HG02885 (cell line): ENCODE measurements around the gene TTLL8.
"Not testable (repeated sequence)": the region's sequence is repeated elsewhere in the genome, so short reads cannot be mapped to it uniquely, and the experiment has no call there.

Experiments used
- ATAC-seq: cut with Tn5 transposase; IDR thresholded peaks from one replicate; pipeline ENCODE4 v1.9.1; 2021; ENCODE audit warnings: mild to moderate bottlenecking; ENCODE audit not compliant: unreplicated experiment, poor library complexity

The TTLL8 gene

DNA sequence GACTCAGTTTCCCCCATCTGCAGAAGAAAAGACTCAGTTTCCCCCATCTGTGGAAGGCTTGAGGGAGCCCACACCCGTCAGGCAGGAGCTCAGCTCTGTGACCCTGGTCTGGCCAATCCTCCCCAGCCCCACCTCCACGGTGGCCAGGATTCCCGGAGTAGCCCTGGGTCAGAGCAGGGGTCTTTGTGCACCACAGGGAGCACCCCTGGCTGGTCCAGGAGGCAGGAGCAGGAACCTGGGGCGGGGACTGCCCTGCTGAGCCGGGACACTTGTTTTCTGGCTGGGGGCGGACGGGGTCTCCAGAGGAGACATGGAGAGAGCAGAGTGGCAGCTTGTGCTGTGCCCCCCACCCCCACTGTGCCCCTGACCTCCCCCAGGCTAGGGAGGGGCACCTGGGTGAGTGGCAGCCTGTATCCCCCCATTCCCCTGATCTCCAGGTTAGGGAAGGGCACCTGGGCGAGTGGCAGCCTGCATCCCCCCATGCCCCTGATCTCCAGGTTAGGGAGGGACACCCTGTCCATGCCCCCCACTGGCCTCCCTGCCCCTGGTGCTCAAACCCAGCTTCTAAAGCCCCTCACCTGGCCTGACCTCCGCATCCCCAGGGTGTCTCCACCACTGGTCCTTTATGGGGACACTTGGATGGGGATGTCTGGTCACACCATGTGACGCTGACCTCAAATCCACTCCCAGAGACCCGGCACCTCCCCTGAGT lies 64.3 kb downstream of the TTLL8 start:
- ATAC-seq = no peak

DNA sequence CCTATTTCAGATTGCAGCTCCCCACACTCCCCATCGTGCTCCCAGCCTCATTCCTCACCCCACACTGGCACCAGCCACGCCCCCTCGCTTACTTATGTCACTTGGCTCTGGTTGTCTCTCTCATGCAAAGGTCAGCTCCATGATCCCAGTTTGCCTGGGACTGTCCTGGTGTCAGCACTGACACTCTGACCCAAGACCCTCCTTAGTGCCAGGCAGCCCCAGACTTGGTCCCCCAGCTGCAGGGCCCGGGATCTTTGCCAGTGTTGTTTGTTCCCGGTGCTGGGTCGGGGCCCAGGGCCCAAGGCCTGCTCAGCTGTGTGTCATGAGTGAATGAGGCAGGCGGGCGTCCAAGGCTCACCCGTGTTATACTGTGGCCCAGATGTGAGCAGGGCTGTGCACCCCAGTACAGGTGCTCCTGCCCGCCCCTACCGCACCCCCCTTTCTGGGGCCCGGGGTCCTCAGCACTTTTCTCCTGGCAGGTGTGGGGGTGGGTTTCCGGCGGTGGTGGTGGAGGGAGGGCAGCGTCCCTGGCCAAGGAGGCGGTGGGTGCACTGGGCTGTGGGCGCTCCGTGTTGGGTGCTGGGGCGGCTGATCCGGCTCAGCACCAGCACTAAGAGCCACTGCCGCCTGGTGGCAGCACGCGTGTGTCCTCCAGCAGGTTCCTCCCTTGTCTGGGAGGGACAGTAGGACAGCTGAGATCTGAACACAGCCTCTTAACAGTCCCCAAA lies 65.0 kb downstream of the TTLL8 start:
- ATAC-seq = no peak

DNA sequence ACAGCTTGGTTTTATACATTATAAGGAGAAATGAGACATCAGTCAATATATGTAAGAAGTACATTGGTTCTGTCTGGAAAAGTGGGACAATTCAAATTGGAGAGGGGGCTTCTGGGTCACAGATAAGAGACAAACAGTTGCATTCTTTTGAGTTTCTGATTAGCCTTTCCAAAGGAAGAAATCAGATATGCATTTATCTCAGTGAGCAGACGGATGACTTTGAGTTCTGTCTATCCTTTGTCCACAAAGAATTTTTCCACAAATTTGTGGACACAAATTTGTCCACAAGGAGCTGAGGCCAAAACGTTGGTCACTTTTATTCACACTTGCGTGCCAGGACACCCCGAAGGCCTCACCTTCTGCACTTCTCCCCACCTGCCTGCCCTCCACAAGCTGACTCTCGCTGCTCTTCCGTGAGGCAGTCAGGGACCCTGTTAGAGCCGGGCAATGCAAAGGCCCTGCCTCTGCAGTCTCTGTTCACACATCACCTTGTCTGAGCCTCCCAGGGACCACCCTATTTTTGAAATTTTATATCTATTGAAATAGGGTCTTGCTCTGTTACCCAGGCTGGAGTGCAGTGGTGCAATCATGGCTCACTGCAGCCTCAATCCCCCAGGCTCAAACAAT lies 66.1 kb downstream of the TTLL8 start:
- no peak for ATAC-seq

DNA sequence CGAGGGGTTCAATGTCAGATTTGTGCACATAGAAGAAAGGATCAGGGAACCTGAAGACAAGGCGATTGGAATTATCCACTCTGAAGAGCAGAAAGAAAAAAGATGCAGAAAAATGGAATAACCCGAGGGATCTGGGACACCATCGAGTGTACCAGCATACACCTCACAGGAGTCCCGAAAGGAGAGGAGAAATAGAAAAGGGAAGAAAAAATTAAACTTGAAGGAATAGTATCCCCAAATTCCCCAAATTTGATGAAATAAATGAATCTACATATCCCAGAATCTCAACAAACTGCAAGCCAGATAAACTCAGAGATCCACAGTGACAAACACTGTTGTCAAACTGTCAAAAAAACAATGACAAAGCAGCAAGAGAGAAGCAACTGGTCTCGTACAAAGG lies 66.9 kb downstream of the TTLL8 start:
- no peak for ATAC-seq

DNA sequence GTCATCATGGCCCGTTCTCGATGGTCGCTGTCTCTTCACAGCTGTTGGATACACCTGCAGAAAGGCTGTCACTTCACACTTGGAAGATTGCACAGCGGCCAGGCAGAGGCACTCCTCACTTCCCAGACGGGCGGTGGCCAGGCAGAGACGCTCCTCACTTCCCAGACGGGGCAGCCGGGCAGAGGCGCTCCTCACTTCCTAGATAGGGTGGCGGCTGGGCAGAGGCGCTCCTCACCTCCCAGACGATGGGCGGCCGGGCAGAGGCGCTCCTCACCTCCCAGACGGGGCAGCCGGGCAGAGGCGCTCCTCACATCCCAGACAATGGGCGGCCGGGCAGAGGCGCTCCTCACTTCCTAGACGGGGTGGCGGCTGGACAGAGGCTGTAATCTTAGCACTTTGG lies 68.3 kb downstream of the TTLL8 start:
- ATAC-seq = not testable (repeated sequence)

DNA sequence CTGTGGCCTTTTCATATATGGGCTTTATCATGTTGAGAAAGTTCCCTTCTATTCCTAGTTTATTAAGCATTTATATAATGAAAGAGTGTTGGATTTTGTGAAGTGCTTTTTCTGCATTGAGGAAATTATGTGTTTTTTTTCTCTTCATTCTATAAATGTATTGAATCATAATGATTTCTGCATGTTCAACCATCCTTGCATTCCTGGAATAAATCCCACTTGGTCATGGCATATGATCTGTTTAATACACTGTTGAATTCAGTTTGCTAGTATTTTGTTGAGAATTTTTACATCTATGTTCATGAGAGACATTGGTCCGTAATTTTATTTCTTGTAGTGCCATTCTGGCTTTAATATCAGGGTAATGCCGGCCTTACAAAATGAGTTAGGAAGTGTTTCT lies 71.8 kb downstream of the TTLL8 start:
- no peak for ATAC-seq

DNA sequence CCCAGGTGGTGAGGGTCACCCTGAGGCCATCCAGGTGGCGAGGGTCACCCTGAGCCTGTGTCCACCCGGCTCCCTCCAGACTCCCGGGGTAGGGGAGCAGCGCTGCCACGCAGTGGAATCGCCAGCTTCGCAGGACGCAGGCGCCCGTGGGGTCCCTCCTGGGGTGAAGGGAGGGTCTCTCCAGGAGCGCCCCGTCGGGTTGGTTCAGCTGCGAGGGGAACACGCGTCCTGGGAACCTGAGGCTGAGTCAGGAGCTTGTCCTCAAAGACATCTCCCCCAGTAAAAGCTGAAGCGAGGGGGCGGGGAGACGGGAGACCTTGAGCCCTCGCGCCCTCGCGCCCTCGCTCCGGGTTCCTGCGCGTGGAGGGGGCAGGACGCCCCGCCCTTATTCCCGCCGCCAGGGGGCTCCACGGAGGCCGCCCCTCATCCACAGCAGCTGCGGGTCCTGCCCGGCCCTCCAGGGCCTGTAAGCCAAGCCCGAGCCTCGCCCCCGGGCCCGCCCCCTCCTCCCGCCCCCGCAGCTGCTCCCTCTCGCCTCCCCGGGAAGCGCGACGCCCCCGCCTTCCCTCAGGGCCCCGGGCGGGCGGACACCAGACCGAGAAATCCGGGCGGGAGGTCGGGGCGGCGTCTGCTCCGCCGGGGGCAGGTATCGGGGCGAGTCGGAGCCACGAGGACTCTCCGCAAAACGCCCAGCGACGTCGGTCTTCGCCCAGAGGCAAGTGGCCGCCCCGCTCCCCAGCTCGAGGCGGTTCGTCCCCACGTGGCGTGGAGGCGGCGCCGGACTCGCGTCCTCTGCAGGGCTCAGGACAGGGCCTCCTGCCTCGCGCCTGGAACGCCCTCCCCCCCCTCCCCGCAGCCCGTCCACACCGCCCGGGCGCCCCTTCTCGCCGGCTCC lies 74.7 kb downstream of the TTLL8 start:
- ATAC-seq = no peak

DNA sequence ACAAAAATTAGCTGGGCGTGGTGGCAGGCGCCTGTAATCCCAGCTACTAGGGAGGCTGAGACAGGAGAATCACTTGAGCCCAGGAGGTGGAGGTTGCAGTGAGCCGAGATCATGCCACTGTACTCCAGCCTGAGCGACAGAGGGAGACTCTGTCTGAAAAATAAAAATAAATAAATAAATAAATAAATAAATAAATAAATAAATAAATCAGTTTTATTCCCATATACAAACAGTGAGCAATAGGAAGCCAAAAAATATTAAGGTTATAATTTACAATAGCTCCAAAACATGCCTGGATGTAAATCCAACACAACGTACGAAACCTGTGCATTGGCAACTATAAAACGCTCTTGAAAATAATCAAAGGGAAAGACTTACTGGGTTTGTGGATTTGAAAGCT lies 76.3 kb downstream of the TTLL8 start:
- not testable (repeated sequence) for ATAC-seq

DNA sequence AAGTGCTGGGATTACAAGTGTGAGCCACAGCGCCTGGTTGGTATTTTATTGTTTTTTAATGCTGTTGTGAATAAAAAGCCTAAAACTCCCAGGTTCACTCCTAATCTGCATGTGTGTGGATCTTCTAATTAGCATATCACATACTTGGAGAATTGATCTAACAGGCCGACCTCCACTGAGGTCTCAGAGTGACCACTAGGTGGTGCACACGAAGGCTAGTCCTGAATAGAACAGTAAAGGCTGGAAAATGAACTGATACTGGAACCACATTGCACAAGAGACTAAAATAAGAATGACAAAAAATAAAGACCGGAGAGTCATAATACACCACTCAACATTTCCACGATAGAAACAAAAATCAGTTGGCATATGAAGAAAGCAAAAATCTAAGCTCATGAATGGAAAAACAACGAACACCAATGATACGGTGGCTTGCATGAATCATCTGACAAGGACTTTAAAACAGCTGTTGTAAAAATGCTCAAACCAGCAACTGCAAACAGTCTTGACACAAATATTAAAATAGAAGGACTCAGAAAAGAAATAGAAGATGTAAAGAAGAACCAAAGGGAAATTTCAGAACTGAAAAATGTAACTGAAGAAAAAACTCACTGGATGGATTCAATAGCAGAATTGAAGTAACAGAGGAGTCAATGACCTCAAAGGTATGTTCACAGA lies 78.4 kb downstream of the TTLL8 start:
- ATAC-seq = no peak

DNA sequence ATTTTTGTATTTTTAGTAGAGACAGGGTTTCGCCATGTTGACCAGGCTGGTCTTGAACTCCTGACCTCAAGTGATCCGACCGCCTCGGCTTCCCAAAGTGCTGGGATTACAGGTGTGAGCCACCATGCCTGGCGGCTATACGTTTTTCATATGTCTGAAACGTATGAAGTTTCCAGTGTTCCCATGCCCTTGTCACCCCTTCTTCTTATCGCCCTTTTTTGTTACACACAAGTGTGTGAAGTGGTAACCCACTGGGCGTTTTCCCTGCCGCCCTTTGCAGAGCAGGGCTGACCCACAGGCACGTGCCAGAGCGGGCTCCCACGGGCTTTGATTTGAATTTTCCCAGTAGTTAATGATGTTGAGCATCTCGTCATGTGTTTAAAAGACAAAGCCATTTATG lies 80.5 kb downstream of the TTLL8 start:
- no peak for ATAC-seq

DNA sequence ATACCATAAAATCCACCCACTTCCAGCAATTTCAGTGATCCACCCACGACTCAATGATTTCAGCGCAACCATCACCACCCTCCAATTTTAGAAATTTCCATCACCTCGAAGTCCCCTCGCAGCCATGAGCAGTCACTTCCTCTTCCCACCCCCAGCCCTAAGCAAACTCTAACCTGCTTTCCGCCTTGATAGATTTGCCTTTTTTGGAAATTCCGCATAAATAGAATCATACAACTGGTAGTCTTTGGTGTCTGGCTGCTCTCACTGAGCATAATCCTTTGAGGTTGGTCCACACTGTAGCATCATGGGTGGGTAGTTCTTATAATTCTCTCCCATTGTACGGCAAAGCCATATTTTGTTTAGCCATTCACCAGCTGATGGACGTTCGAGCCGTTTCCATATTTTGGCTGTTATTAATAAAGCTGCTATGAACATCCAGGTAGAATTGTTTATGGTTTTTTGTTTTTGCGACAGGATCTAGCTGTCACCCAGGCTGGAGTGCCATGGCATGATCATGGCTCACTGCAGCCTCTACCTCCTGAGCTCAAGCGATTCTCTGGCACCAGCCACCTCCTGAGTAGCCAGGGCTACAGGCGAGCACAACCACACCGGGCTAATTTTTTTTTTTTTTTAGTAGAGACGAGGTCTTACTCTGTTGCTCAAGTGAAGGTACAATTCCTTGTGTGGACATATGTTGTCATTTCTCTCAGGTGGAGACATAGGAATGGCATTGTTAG lies 81.5 kb downstream of the TTLL8 start:
- no peak for ATAC-seq

DNA sequence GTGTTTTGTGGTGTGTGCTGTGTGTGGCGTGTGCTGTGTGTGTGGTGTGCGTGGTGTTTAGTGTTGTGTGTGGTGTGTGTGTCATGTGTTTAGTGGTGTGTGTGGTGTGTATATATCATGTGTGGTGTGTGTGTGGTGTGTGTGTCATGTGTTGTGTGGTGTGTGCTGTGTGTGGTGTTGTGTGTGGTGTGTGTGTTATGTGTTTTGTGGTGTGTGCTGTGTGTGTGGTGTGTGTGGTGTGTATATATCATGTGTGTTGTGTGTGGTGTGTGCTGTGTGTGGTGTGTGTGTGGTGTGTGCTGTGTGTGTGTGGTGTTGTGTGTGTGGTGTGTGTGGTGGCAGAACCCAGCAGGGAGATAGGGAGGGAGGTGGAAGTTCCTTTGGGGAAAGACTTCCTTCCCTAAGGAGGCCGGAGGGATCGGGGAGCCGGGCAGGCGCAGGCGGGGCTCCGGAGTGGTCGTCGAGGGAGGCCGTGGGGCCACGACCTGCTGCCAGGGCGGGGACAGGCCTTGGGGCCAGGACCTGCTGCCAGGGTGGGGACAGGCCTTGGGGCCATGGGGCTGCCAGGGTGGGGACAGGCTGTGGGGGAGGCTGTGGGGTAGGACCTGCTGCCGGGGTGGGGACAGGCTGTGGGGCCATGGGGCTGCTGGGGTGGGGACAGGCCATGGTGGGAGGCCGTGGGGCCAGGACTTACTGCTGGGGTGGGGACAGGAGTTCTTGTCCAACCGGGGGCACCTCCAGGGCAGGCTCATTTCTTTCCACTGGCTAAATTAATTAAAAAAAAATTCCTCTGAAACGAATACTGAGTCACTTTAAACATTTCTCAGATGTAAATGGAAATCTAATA lies 82.3 kb downstream of the TTLL8 start:
- no peak for ATAC-seq

DNA sequence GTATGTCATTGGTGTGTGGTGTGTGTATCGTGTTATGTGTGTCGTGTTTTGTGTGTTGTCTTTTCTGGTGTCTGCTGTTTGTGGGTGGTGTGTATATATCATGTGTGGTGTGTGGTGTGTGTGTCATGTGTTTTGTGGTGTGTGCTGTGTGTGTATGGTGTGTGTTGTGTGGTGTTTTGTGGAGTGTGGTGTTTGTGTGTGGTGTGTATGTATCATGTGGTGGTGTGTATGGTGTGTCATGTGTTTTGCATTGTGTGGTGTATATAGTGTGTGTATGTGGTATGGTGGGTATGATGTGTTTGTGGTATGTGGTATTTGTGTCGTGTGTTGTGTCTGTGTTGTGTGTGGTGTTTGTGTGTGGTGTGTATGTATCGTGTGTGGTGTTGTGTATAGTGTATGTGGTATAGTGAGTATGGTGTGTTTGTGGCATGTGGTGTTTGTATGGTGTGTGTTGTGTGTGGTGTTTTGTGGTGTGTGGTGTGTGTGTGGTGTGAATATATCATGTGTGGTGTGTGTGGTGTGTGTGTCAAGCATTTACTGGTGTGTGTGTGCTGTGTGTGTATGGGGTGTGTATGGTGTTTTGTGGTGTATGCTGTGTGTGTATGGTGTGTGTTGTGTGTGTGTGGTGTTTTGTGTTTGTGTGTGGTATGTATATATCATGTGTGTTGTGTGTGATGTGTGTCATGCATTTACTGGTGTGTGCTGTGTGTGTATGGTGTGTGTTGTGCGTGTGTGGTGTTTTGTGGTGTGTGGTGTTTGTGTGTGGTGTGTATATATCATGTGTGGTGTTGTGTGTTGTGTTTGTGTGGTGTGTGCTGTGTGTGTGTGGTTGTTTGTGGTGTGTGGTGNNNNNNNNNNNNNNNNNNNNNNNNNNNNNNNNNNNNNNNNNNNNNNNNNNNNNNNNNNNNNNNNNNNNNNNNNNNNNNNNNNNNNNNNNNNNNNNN lies 84.8 kb downstream of the TTLL8 start:
- ATAC-seq = no peak

DNA sequence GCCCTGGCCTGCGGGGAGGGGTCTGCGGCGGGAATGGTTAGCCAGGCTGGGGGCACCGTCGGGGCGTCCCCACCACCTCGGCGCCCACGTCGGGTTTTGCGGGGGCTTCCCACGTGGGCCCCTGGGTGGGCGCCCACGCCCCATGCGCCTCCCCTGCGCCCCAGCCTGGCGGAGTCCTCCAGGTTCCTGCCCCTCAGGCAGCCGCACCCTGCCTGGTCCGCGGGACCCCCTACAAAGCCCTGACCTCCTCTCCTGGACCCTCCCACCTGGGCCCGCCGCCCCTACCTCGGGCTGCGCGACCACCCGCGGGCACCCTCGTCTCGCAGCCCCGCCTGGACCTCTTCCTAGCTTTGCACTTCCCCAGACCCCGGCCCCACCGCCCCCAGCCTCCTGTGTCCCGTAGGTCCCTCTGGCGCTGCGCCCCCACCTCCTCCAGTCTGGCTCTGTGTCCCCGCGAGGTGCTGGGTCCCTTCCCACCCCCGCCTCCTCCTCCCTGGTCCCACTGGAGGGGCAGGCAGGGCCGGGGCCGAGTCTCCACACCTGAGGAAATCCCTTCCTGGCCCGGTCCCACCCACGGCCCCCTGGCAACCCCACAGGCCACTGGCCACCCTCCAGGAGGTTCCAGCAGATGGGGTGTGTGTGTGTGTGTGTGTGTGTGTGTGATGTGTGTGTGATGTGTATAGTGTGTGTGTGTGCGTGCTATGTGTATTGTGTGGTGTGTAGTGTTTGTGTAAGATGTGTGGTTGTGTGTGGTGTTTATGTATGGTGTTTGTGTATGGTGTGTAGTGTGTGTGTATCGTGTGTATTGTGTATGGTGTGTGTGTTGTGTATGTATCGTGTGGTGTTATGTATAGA lies 85.7 kb downstream of the TTLL8 start:
- ATAC-seq = no peak

DNA sequence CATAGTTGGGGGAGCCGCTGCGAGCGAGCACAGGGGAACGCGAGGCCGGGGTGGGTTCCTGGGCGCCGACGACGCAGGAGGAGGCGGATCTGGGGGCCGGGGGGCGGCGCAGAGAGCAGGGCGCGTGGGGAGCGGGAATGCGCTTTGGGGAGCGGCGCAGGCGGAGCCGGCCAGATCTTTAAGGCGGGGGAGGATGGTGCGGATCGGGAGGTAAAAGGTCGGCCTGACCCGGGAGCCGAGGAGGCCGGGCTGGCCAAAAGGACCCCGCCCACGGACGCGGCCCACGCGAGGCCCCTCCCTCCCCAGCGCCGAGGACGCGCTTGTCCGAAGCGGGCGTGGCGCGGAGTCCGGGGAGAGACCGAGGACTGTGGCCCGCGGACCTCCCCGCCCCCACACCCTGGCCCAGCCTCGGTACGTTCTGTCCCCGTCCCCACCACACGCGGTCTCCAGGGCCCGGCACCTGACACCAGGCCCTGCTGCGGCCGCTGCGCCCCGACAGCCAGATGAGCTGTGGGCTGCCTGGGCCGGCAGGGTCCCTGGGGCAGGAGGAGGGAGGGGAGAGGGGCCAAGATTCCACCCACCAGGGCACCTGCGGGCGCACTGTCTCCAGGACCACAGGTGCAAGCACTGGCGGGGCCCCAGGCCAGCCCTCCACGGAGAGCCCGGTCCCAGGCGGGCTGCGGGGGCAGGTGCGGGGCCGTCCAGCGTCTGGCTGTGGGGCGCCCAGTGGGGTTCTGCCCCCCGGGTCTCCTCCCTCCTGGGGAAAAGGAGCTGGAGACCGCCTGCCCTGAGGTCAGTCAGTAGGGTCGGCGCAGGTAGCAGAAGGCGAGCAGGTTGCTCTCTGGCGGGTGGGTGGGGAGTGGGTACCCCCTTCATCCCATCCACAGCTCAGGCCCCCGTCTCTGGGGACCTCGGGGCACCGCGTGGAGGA lies 86.6 kb downstream of the TTLL8 start:
- ATAC-seq = peak; percentile 33
